Astrocyte of the spinal cord (primary cell): ENCODE results near the gene TANK.

Experiments
- DNase-seq: peaks from one replicate; pipeline ENCODE4 v3.0.0; 2011; ENCODE audit warnings: low read depth, low spot score
- H3K4me3 ChIP-seq: 2 replicates; pipeline ENCODE4 v1.5.1; 2011; ENCODE audit warnings: low read depth, mild to moderate bottlenecking, low read length, moderate library complexity
- in situ Hi-C: cut with HindIII; loops from 2 replicates; pipeline ENCODE4 v1.10.0; 2017; ENCODE audit warnings: low sequenced_read_pairs
- TF ChIP-seq, protein P1 (sequence below): IDR thresholded peaks from 2 replicates; pipeline ENCODE4 v1.5.1; 2012; ENCODE audit warnings: low read depth, mild to moderate bottlenecking, low read length, inconsistent platforms

TANK gene

GRCh38 chr2:161115605-161116380 is 44.4 kb upstream of the TANK start:
- in situ Hi-C loops, result no loop called here
- H3K4me3 ChIP-seq, result no peak overlapping the region
- no peak for DNase-seq
- TF ChIP-seq, protein P1, sequence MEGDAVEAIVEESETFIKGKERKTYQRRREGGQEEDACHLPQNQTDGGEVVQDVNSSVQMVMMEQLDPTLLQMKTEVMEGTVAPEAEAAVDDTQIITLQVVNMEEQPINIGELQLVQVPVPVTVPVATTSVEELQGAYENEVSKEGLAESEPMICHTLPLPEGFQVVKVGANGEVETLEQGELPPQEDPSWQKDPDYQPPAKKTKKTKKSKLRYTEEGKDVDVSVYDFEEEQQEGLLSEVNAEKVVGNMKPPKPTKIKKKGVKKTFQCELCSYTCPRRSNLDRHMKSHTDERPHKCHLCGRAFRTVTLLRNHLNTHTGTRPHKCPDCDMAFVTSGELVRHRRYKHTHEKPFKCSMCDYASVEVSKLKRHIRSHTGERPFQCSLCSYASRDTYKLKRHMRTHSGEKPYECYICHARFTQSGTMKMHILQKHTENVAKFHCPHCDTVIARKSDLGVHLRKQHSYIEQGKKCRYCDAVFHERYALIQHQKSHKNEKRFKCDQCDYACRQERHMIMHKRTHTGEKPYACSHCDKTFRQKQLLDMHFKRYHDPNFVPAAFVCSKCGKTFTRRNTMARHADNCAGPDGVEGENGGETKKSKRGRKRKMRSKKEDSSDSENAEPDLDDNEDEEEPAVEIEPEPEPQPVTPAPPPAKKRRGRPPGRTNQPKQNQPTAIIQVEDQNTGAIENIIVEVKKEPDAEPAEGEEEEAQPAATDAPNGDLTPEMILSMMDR, result no peak

- in situ Hi-C loops, result no loop called here
- TF ChIP-seq, protein P1, result no peak
- DNase-seq, result no peak
- no peak overlapping the region for H3K4me3 ChIP-seq
Measured at GRCh38 chr2:161116509-161116908, 43.7 kb upstream of the TANK start.

- in situ Hi-C loops, result no loop called here
- TF ChIP-seq, protein P1, result no peak
- no peak for DNase-seq
- no peak overlapping the region for H3K4me3 ChIP-seq
Measured at GRCh38 chr2:161117506-161117905, 42.7 kb upstream of the TANK start.

GRCh38 chr2:161118722-161119121 is 41.5 kb upstream of the TANK start:
- TF ChIP-seq, protein P1, result no peak

GRCh38 chr2:161119483-161119882 is 40.7 kb upstream of the TANK start:
- in situ Hi-C loops, result no loop called here

More at GRCh38 chr2:161118722-161119121, 41.5 kb upstream of the TANK start:
- DNase-seq, result no peak
- no peak overlapping the region for H3K4me3 ChIP-seq
- in situ Hi-C loops, result no loop called here

DNA sequence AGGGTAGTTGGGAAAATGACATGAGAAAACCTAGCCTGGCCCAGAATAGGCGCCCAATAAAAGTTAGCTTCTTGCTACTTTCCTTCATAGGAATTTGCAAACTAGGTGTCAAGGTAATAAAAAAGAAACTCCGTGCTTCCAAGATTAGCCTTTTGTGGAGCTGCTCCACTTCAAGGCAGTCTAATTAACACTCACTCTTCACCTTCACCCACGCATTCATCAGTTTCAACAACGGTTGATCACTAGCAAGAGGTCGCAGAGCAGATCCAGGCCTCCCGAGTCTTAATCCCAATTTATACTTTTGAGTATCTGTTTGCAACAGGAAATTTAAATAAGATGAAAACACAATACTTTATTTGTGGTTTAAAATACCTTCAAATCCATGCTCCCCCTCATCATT is 39.5 kb upstream of the TANK start:
- TF ChIP-seq, protein P1, result no peak
- no peak overlapping the region for H3K4me3 ChIP-seq
- in situ Hi-C loops, result no loop called here
- no peak for DNase-seq

More at GRCh38 chr2:161119483-161119882, 40.7 kb upstream of the TANK start:
- H3K4me3 ChIP-seq, result no peak overlapping the region
- TF ChIP-seq, protein P1, result no peak
- no peak for DNase-seq
